Activated CD8-positive, alpha-beta memory T cell treated with anti-CD3 and anti-CD28 coated beads for 1 hour (primary cell): ENCODE data around the gene UBTD2.
"Not testable (repeated sequence)": the region's sequence is repeated elsewhere in the genome, so short reads cannot be mapped to it uniquely, and the experiment has no call there.

Experiments used
- DNase-seq, 2 donors: peaks; one replicate each; pipeline ENCODE4 v3.0.0-alpha.2; 2020; ENCODE audit warnings: low read depth in 1 of 2; ENCODE audit errors: extremely low read depth in 1 of 2

UBTD2 gene

DNA sequence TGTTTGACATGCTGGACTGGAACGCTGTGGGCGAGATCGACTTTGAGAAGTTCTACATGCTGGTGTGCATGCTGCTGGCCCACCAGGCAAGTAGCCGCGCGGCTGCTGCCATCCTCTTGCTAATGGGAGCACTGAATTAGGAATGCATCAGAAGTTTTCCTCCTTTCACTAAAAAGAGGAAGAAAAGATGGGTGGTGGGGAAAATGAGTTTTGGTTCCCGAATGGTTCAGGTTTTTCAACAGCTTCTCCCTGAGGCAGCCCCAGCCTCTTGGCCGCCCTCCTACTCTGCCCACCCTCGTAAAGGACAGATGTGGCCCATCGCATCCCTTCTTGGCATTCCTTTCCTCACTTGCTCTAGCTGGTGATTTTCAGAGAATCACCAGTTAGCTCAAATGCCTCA is 84.1 kb downstream of the UBTD2 start:
- DNase-seq = no peak

DNA sequence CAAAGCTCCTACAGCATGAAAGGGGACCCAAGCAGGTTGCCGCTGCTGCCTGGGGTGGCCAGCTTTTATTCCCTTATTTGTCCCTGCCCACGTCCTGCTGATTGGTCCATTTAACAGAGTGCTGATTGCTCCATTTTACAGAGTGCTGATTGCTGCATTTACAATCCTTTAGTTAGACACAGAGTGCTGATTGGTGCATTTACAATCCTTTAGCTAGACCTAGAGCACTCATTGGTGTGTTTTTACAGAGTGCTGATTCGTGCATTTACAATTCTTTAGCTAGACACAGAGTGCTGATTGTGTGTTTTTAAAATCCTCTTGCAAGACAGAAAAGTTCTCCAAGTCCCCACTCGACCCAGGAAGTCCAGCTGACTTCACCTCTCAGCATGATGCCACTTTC is 85.8 kb downstream of the UBTD2 start:
- not testable (repeated sequence) for DNase-seq

DNA sequence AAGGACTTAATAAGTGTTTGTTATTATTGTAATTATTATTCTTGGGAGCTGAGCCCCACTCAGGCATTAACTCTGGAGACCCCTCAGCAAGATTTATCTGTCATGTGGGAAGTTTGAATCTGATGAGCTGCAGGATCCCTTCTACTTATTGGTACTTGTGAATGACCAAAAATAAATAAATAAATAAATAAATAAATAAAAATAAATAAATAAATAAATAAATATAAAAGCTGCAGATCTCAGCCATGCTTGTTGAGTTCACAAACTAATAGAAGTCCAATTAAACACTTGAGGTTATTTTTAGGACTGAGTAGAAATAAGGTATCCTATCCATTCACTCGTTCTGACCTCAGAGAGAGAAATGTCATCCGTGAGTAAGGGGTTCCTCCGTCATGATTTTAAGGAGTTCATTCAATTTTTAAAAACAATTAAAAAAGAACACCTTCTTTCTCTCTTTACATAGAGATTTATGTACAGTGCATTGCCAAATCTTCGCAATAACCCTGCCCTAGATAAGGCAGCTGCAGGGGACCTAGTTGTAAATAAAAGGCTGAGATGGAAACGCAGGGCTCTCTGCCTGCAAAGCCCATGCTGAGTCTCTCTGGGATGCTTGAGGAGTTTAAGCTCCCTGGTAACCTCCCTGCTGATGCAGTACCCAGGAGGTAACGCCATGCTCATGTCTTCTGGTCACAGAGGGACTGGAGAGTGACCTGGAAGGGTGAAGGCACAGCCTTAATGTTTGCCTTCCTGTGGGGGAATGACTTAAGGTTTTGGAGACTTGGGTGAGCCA is 88.4 kb downstream of the UBTD2 start:
- no peak for DNase-seq

DNA sequence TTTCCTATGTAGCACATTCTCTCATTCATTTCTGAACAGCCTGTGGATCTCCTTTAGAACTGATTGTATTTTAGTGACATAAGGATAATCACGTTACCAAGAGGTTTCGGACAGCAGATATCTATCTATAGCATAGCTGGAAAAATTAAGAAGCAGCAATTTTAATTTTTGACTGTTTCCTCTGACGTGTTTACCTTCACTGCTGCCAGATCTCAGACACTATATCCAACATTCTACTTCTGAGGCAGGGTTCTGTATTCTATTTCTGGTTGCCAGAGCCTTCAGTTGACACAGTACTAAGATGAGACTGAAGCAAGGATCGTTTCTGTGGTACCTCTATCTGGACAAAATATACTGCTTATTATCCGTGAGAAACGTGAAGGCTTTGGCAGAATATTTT is 89.7 kb downstream of the UBTD2 start, which contains the start of gene EFCAB9:
Gene EFCAB9 (plus strand): TSS at position 301 of the 400 bp plus-strand sequence. CDS start 1 bp downstream, at position 302.
- no peak for DNase-seq

DNA sequence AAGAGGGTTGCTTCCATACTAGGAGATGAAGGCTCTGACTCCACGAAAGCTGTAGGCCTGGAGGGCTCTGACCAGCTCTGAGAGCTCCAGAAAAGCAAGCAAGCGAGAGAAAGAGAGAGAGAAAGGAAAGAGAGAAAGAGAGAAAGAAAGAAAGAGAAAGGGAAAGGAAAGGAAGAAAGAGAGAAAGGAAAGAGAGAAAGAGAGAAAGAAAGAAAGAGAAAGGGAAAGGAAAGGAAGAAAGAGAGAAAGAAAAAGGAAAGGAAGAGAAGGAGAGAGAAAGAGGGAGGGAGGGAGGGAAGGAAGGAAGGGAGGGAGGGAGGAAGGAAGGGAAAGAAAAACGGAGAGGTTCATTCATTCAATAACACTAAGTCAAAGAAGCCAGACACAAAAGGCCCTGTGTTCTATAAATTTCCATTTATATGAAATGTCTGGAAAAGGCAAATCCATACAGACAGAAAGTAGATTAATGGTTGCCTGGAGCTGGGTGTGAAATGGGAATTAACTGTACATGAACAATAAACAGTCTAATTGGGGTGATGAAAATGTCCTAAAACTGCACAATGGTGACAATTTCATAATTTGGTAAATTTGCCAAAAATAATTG is 93.8 kb downstream of the UBTD2 start:
- DNase-seq = no peak

DNA sequence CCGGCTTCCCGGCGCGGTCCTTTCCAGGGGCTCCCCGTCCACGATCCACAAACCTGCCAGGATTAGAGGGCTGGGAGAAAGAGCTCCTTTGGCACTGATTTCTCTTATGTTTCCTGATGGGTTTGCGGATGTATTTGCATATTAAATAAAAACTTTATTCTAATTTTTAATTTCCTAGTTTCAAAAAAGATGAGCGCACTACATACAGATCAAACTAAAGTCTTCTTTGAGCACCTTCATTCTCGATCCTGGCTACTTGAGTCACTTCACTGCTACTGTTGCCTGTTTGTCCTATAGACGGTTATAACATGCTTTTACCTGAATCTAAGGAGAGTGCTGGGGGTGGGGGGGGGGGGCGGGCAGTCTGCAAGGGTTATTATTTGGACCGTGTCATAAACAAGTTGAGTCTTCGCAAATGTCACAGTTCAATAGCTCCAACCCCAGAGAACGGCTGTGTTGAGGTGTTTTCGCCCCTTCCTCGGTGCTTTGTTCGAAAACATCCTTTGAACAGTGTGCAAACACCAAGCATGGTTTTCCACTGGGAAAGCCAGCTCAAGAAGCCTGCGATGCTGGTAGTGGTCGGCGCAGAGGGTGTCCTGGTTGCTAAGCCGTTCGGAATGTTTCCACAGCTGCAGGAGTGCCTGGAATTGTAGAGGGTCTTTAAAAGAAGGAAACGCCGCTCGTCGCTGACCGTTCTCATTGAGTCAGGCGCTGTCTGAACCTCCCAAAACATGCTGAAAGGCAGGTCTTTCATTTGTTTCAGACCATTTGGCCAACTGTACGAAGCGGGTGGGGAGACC is 94.5 kb downstream of the UBTD2 start:
- no peak for DNase-seq

DNA sequence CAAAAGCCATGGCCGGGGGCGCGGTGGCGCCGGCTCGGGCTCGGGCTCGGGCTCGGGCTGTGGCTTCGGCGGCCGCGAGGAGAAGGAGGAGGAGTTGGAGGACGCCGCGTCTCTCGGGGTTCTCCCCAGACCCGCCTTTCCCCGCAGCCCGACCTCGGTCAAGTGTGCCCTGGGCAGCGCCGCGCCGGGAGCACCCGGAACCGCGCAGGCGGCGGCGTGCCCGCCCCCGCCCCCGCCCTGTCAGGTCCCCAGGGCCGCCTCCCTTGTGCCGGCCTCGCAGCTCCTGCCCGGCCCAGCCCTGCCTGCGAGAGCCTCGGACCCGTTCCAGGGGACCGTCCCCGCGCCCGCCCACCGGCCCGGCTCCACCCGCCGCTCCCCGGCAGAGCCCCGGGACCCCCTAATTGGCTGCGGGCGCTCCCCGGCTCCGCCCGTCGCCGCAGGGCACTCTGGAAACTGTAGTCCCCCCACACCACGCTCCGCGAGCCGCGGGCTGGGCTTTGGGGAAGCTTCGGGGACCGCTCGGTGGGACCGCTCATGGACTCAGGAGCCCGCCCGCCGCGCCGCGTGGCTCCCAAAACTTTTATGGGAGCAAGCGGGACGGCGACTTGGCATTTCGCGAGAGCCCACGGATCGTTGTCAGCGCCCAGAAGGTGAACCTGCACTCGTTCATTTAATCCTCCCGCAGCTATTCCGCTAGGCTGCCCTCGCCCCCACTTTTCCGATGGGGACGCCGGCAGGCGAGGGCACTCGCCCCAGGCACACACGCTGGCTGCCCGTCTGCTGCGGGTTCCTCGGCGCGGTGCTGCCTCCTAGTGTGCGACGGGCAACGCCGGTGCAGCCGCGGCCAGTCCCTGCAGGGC is 95.3 kb downstream of the UBTD2 start, which contains the start of gene STK10:
Gene STK10 (minus strand): TSS at position 192 of the 860 bp plus-strand sequence. CDS start 182 bp downstream, at position 10.
- peak; percentile 78 to 83 for DNase-seq

DNA sequence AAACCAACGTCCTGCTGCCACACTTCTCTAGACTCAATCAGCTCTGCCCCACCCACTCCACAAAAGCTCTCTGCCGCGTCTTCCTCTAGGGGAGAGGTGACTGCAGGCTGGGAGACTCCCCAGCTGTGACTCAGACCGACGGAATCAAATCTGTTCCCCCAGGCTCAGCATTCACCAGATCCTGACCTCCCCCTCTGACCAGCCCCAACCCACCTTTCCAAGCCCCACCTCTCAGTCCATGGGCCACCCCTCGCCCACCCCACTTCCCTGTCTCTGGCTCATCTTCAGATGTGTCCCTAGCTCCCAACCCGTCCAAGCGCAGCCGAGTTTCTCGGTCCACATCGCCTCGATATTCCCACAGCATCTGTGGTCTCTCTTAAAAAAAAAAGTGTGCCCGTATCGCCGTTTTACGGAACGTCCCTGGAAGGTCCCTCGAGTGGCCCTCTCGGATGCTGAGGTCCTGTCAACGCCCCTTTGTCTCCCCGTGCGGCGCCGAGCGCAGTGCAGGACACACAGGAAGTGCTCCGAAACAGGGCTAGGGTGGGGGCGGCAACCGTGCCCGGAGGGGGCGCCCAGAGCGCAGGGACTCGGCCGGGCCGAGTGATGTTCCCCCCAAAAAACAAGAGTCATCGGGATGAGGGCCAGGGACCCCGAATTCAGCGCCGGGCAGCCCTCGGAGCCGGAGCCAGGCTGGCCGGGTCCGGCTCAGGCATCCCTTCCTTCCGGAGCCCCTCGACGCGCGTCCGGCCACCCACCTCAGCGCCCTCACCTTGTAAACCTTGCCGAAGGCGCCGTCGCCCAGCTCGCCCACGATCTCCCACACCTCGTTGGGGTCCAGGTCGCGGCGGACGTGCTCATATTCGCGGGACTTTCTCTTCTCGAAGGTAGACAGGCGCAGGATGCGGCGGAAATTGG is 96.2 kb downstream of the UBTD2 start:
- no peak for DNase-seq

DNA sequence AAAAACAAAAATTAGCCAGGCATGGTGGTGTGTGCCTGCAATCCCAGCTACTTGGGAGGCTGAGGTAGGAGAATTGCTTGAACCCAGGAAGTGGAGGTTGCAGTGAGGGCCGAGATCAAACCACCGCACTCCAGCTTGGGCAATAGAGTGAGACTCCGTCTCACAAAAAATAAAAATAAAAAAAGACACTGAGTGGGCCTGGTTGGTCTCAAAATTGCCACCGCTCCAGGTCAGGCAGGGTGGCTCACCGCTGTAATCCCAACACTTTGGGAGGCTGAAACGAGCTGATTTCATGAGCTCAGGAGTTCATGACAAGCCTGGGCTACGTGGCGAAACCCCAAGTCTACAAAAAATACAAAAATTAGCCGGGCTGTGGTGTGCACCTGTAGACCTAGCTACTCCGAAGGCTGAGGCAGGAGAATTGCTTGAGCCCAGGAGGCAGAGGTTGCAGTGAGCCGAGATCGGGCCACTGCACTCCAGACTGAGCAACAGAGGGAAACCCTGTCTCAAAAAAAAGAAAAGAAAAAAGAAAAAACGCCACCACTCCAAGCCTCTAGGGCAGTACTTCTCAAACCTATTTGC is 97.4 kb downstream of the UBTD2 start:
- no peak for DNase-seq

DNA sequence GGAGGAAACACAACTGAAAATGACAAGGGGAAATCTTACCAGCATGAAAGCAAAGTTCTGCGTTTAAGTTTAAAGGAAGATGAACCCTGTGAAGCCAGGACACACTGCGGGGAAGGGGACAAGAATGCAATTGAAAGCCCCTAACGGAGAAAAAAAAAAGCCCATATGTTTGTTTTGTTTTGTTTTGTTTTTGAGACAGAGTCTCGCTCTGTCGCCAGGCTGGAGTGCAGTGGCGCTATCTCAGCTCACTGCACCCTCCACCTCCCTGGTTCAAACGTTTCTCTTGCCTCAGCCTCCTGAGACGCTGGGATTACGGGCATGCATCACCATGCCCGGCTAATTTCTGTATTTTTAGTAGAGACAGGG is 98.5 kb downstream of the UBTD2 start:
- no peak for DNase-seq

DNA sequence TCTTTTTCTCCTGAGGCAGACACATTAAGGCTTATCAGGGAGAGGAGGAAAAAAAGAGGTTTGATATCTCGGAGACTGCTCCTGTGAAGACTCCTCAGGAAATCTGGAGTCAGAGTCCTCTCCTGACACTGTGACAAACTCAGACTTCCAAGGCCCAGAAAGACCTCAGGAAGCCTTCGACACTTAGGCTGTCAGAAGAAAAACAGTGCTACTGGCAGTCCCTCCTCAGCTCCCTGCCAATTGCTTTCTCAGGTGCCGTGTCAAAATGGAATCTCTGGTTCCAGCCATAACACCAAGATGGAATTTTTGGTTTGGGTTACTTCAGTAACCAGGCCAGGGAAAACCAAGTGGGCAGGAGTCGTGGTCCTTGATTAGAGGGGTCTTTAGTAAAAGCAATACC is 99.7 kb downstream of the UBTD2 start:
- no peak for DNase-seq

DNA sequence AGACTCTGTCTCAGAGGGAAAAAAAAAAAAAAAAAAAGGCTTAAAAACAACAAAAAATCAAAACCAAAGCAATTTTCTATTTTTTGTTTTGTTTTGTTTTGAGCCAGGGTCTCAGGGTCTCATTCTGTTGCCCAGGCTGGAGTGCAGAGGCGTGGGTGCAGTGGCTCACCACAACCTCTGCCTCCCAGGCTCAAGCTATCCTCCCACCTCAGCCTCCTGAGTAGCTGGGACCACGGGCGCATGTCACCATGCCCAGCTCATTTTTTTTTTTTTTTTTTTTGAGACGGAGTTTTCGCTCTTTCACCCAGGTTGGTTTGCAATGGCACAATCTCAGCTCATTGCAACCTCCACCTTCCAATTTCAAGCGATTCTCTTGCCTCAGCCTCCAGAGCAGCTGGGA is 101.3 kb downstream of the UBTD2 start:
- DNase-seq = no peak

DNA sequence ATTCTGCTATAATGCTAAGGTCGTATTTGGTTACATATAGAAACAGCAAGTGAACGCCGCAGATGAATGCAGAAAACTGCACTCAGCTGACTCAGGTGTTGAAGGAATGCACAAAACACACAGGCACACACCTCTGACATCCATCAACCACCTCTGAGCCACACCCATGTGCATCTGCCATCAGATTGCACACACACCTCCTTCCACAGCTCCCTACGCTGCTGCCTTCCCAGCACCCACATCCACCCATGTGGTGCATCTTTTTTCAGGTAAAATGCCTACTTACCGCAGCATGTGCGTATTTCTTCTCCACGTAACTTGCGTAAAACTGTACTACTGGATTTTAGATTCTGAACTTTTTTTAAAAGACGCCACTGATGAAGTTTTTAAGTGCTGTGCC is 102.6 kb downstream of the UBTD2 start:
- DNase-seq = no peak

DNA sequence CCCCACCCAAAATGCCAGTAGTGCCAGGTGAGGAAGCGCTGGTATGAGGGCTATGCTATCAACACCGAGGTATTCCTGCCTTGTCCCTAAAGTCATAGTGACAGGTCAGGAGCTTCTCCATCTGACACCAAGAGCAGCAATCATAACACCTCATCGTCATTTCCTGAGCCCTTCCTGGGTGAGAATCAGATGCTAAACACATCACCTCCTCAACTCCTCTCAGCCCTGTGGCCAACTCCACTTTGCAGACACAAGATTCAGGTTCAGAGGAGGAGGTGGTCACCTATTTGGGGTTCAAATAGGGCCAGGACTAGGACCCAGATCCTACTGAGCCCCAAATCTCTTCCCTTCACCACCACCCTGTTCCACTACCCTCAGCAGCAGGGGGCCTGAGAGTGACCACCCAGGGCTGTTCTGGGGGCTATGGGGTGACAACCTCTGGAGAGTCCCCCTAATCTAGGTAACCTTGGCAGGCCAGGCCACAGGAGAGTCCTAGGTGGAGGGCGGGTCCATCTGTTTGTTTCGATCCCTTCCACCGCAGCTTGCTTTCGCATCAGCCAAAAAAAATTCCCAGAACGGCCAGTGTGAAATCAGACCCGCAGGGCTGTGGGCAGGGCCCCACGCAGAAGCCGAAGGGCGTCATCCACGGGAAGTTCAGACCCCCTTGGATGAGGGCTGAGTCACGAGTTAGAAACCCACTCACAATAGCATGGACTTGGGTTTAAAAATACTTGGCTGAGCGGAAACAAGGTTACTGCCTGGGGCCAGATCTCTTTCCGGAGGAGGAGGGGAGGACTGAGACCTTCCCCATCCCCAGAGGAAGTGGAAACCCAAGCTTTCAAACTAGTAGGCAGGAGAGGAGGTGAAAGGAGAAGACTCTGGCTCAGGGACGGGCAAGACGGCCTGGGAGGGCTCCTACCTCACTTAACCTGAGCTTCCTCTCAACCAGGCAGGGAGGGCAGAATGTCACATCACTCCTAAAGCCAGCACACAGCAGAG is 104.3 kb downstream of the UBTD2 start:
- no peak for DNase-seq

DNA sequence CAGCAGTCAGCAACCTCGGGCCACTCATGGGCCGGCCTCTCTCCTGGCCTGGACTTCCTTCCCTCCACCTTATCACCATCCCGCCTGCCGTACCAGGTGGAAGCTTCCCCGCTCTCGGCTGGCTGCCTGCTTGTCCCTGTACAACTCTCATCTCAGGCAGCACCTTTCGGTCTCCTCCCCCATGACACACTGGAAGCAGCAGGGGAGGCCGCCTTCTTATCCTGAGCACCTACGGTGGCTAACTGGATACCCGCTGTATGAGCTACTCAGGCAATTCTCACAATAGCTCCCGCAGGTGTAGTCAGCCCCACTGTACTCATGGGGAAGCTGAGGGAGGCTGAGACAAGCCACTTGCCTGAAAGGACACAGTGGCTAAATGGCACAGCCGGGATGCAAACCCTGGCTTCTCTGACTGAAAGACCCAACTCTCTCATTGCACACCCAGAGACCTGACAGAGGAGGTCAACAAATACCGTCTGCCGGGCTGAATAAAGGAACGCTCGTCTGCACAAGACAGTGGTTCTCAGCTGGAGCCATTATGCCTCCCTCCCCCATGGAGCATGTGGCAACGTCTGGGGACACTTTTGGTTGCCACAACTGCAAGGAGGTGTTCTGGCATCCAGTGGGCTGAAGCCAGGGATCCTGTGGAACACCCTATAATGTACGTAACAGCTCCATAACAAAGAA is 105.1 kb downstream of the UBTD2 start:
- no peak for DNase-seq

DNA sequence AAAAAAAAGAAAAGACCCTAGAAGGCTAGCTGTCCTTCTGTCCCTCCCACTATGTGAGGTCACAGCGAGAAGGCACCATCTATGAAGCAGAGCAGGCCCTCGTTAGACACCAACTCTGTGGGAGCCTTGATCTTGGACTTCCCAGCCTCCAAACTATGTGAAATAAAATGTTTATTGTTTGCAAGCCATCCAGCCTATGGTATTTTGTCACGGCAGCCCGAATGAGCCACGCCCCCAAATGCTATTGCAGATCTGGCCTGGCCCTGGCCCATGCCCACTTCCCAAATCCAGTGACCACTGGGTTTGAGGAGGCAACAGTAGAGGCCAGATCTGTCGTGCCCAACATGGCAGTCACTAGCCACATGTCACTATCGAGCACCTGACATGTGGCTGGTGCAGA is 106.4 kb downstream of the UBTD2 start:
- no peak for DNase-seq

DNA sequence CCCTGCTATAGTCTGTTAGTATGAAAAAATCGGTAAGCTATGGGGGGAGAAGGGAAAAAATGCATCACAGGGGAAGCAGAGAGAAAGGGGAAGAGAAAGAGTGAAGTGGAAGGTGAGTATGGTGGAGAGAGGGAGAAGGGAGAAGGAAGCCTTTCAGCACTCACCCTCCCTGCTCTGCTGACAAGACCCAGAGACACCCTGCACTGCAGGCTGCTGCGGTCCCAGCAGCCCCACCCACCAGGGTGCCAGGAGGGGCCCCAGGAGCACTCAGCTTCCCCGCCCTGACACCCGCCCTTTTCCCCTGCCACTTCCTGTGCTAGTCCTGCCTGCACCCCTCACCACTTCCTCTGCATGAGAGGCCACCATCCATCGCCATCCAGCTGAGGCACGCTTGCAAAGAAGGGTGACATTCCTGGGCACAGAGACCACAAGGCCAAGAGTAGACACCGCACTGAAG is 108.3 kb downstream of the UBTD2 start:
- peak; percentile 77 to 81 for DNase-seq
